ENCODE data around the gene FRY.

Gene FRY

GRCh38 chr13:32222046-32222676 lies 190.6 kb downstream of the FRY start:
- H3K4me2 ChIP-seq (ENCODE audit: low read length), result no peak overlapping the region
- H3K4me3 ChIP-seq (ENCODE audit: low read depth, low read length), result no peak overlapping the region
- no peak overlapping the region for H3K9ac ChIP-seq
- H3K27ac ChIP-seq, result no peak overlapping the region
- H3K36me3 ChIP-seq (ENCODE audit: control insufficient read depth, insufficient read depth, low read length), result no peaks in the 10 kb centered on the region
- TF ChIP-seq CTCF (IDR thresholded peaks at IDR 0.05), result no peak
- H3K9me3 ChIP-seq (ENCODE audit: control insufficient read depth, low read length), result no peaks in the 10 kb centered on the region
- no peaks in the 10 kb centered on the region for H3K79me2 ChIP-seq
- H2AFZ ChIP-seq, result no peak overlapping the region
- H3K27me3 ChIP-seq (ENCODE audit: control insufficient read depth, insufficient read depth, low read length), result no peaks in the 10 kb centered on the region
- H3K4me1 ChIP-seq, result no peaks in the 10 kb centered on the region

DNA sequence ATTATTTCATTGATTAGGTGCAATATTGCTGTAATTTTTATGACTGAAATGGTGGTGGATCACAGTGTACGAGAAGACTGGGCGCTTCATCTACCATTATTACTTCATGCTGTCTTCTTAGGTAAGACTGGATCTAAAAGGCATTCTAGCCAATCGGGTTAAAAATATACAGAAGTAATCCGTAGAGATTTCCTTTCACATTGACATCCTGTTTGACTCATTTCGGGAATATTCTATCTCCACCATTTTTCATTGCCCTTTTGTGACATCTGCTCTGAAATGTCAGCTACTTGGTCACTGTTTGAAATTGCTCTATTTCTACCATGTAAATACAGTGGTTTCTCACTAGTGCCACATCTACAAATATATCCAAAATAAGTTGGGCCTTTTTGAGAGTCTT lies 193.3 kb downstream of the FRY start:
- no peaks in the 10 kb centered on the region for H3K27me3 ChIP-seq (ENCODE audit: control insufficient read depth, insufficient read depth, low read length)
- H3K9ac ChIP-seq, result no peak overlapping the region
- H3K9me3 ChIP-seq (ENCODE audit: control insufficient read depth, low read length), result no peaks in the 10 kb centered on the region
- no peak overlapping the region for H3K4me2 ChIP-seq (ENCODE audit: low read length)
- H2AFZ ChIP-seq, result no peak overlapping the region
- TF ChIP-seq CTCF (IDR thresholded peaks at IDR 0.05), result no peak
- no peaks in the 10 kb centered on the region for H3K79me2 ChIP-seq
- no peaks in the 10 kb centered on the region for H3K36me3 ChIP-seq (ENCODE audit: control insufficient read depth, insufficient read depth, low read length)
- no peak overlapping the region for H3K27ac ChIP-seq
- H3K4me1 ChIP-seq, result no peaks in the 10 kb centered on the region
- no peak overlapping the region for H3K4me3 ChIP-seq (ENCODE audit: low read depth, low read length)

- Histone ChIP-seq H3K27ac (no peak overlapping the region), H3K4me2 (ENCODE audit: low read length) (no peak overlapping the region), H2AFZ (no peak overlapping the region), H3K9me3 (ENCODE audit: control insufficient read depth, low read length) (no peaks in the 10 kb centered on the region), H3K4me1 (no peaks in the 10 kb centered on the region), H3K79me2 (no peaks in the 10 kb centered on the region), H3K27me3 (ENCODE audit: control insufficient read depth, insufficient read depth, low read length) (no peaks in the 10 kb centered on the region), H3K36me3 (ENCODE audit: control insufficient read depth, insufficient read depth, low read length) (no peaks in the 10 kb centered on the region), H3K4me3 (ENCODE audit: low read depth, low read length) (no peak overlapping the region), H3K9ac (no peak overlapping the region)
- TF ChIP-seq CTCF (IDR thresholded peaks at IDR 0.05), result no peak
Measured at GRCh38 chr13:32225481-32225931, 193.9 kb downstream of the FRY start.

GRCh38 chr13:32228330-32229041 lies 196.9 kb downstream of the FRY start:
- no peak overlapping the region for H3K9ac ChIP-seq
- no peak overlapping the region for H2AFZ ChIP-seq
- no peak overlapping the region for H3K4me3 ChIP-seq (ENCODE audit: low read depth, low read length)
- H3K27me3 ChIP-seq (ENCODE audit: control insufficient read depth, insufficient read depth, low read length), result no peaks in the 10 kb centered on the region
- H3K4me1 ChIP-seq, result no peaks in the 10 kb centered on the region
- no peak overlapping the region for H3K27ac ChIP-seq
- no peak overlapping the region for H3K4me2 ChIP-seq (ENCODE audit: low read length)
- H3K79me2 ChIP-seq, result no peaks in the 10 kb centered on the region
- no peak for TF ChIP-seq CTCF (IDR thresholded peaks at IDR 0.05)
- no peaks in the 10 kb centered on the region for H3K36me3 ChIP-seq (ENCODE audit: control insufficient read depth, insufficient read depth, low read length)
- H3K9me3 ChIP-seq (ENCODE audit: control insufficient read depth, low read length), result no peaks in the 10 kb centered on the region

GRCh38 chr13:32229443-32229842 lies 197.9 kb downstream of the FRY start:
- no peak for TF ChIP-seq CTCF (IDR thresholded peaks at IDR 0.05)
- no peak overlapping the region for H3K9ac ChIP-seq
- H3K4me3 ChIP-seq (ENCODE audit: low read depth, low read length), result no peak overlapping the region
- H3K4me2 ChIP-seq (ENCODE audit: low read length), result no peak overlapping the region
- no peaks in the 10 kb centered on the region for H3K79me2 ChIP-seq
- H3K9me3 ChIP-seq (ENCODE audit: control insufficient read depth, low read length), result no peaks in the 10 kb centered on the region
- no peak overlapping the region for H2AFZ ChIP-seq
- H3K27me3 ChIP-seq (ENCODE audit: control insufficient read depth, insufficient read depth, low read length), result no peaks in the 10 kb centered on the region
- no peak overlapping the region for H3K27ac ChIP-seq
- H3K36me3 ChIP-seq (ENCODE audit: control insufficient read depth, insufficient read depth, low read length), result no peaks in the 10 kb centered on the region
- H3K4me1 ChIP-seq, result no peaks in the 10 kb centered on the region

All from parathyroid adenoma (tissue), 2 donors.